HG02763 (cell line): ENCODE data around the gene CHDH.
A peak's percentile ranks its signal among the peaks of the same experiment; 100 is the strongest.

Source experiments
- ATAC-seq: cut with Tn5 transposase; IDR thresholded peaks from one replicate; pipeline ENCODE4 v1.9.1; 2021; ENCODE audit warnings: mild to moderate bottlenecking, moderate library complexity; ENCODE audit not compliant: unreplicated experiment

The CHDH gene

GRCh38 chr3:53792866-53793265, 53.4 kb downstream of the CHDH start:
- ATAC-seq: no peak

DNA sequence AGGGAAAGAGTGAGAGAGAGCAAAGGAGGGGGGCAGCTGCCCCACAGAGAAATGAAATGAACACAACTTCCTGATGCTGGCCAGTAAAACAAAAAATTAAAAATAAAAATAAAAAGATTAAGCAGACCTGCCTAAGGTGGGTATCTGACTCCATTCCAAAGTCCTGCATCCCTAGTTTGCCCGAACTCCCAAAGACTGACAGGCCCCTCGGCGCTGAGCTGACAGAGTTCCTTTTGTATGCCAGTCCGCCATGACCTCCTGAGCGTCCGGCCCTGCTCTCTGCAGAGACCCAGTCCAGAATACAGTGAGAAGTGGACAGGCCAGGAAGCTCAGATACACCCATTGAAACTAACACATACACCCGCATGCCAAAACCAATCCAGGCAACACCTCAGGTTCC, 54.9 kb downstream of the CHDH start:
- no peak for ATAC-seq

DNA sequence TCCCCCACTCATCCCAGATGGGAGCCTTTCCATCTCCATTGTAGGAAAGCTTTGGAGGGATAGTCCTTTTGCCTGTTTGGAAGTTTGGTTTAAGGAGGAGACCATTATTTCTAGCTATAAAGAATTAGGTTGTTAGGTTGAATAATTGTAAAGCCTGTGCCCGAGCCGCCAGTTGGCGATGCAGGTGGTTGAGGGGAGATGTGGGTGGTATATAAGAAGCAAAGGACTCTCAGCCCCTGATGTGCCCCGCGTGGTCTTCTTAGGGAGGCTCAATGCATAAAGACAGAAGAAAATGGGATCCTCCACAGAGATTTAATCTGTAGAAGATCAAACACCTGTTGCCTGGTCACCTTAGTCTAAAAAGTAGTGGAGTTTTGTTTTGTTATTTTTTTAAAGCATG, 55.7 kb downstream of the CHDH start:
- ATAC-seq: no peak

- ATAC-seq: no peak
Measured at GRCh38 chr3:53789459-53789858, 56.8 kb downstream of the CHDH start.

DNA sequence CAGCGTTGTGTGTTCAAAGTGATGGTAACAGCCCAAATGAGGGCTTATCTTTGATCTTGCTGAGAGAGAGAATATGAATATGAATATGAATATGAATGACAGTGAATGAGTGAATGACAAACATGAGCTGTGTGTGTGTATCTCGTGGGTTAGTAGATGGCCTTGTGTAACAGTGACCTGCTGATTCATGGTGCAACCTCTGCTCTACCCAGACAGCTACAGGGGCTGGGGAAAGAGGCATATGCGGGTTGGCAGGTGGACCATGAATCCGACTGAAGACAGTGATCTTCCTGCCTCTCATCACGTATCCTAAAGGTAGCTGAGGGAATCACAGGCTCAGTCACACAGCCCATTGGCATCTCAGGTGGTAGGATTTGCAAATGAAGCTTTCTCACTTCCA, 58.2 kb downstream of the CHDH start:
- no peak for ATAC-seq

GRCh38 chr3:53787016-53787415, 59.2 kb downstream of the CHDH start:
- ATAC-seq: no peak

- no peak for ATAC-seq
Measured at GRCh38 chr3:53780806-53781205, 65.4 kb downstream of the CHDH start.

DNA sequence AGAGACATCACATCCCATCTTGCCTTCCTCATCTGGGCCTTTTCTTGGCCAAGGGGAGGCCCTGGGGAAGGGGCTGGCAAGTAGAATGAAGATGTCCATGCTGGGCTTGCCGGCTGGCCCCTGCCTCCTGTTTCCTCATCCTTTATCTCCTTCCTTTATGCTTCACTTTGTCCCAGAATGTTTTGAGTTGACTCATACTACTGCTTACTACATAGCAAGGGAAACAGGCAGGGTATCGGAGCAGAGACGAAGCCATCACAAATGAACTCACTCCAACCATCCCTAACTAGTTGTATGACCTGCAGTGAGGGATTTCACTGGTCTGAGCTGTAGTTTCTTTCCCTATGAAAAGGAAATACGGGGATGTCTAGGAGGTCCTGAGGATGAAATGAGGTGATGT, 66.0 kb downstream of the CHDH start:
- ATAC-seq: no peak

DNA sequence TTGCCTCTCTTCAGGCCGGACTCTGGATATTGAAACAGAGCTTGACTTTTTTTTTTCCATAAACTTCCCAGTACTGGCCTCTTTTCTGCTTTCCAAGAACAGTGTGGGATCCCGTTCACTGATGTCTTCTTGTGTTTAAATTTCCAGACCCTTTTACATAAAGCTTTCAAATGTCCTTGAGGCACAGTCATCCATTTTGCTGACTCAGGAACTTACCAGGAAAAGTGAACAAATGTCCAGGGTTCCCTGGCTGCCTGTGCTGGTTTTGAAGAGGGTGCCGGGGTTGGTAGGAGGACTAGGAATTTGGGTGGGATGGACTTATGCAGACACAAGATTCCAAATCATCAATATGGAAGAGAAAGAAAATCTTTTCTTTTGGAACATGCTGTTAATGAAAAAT, 68.1 kb downstream of the CHDH start:
- no peak for ATAC-seq

DNA sequence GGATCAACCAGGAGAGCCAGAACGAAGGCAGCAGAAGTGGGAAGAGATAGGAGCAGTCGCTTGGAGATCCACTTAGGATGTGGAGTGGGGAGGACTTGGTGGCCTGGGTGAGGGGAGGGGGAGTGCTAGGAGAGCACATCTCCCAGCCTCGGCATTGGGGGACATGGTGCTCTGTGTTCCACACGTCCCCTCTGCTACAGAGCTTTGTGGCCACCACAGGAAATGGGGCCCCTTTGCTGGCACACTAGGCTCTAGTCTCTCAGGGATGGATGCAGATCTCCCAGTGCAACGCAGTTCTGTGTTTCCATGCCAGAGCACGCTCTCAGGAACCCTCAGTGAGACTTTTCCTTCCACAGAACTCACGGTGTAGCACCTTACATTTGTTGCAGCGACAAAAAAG, 68.8 kb downstream of the CHDH start:
- no peak for ATAC-seq

GRCh38 chr3:53776494-53777101, 69.6 kb downstream of the CHDH start:
- ATAC-seq: no peak

DNA sequence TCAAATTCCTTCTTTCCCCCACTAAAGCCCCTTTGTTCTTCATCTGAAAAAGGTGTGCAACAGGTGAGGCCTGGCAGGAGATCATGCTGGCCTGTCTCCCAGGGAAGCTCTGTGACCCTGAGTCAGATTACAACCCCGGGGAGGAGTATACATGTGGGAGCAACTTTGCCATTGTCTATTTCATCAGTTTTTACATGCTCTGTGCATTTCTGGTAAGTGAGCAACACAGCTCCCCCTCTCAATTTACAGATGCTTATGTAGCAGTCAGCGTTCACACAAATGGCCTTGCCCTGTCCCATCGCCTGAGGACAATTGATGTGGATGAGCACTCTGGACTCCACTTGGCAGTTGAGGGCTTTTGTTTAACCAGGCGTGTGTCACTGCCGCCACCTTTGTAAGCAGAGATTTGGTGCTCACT, 70.4 kb downstream of the CHDH start:
- no peak for ATAC-seq

- ATAC-seq: no peak
Measured at GRCh38 chr3:53775018-53775417, 71.2 kb downstream of the CHDH start.

GRCh38 chr3:53774414-53774813, 71.8 kb downstream of the CHDH start:
- ATAC-seq: no peak

- ATAC-seq: peak; percentile 88
Measured at GRCh38 chr3:53773611-53774368, 72.4 kb downstream of the CHDH start.

DNA sequence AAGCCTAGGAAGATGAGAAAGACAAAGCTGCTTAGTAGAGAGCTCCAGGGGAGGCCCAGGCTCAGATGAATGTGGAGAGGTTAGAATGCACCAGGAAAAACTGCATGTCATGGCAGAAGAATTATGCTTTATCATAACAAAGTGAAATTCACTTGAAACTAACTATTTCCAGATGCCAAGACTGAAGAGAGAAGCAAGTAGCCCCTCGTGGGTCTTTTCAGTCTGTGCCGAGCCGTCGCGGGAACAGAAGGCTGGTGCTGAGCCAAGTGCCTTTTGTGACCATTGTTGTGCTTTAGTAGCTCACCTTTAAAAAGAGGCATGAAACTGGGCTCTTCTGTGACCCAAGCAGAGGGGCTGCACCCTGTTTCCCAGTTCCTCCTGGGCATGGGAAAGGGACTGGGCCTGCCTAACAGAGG, 73.2 kb downstream of the CHDH start:
- no peak for ATAC-seq

DNA sequence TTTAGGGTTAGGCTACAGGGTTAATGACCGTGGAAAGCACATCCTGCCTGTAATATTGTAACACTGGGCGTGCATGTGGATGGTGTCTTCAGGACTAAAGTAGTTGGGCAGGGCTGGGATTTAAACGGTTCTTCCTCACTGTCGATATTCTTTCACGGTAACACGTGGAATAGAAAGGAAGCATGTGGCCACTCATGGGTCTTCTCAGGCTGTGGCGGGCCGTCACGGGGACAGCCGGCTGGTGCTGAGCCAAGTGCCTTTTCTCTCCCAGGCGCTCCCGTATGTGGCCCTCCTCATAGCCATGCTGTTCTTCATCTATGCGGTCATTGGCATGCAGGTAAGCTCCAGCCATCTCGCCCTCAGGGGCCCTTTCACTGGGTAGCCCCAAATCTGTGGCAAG, 73.7 kb downstream of the CHDH start:
- ATAC-seq: no peak

DNA sequence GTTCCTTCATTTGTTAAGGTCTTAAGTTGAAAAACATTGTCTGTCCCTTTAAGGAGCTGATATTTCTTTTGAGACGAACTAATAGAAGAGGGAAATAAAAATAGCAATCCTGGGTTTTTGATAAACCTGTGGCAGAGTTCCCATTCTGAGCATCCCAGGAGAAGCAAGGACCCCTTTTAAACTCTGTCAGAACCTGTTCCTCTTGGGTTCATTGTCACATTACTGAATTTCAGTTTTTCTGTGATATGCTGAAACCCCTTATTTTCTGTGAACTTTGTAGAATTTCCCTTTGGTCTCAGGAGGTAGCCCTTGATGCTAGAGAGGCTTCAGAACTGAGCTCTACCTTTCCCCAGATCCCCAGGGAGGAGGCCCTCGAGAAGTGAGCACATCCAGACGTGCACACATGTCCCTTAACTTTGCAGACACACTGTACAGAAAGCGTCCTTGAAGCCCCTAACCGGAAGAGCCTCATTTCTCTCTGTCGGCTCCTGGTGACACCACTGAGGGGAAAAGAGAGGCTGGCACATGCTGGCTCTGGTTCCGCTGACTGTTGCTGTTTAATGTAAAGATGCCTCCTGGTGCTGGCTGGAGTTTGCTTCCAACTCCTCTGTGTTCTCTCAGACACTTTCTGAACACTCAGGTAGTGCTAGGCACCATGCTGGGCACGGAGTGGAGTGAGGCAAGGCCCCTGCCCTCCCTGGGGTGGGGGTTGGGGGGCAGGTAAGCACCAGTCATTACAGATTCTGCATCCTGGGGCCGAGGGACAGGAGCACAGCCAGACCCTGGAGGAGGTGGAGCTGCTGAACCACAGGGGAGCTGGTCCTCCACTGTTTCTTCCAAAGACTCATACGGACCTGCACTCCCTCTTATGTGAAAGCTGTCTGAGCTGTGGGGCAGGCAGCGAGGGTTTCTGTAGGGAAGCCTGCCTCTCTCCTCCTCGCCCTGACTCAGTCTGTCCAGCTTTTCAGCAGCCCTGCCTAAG, 77.5 kb downstream of the CHDH start:
- no peak for ATAC-seq

GRCh38 chr3:53766706-53767105, 79.5 kb downstream of the CHDH start:
- ATAC-seq: no peak

DNA sequence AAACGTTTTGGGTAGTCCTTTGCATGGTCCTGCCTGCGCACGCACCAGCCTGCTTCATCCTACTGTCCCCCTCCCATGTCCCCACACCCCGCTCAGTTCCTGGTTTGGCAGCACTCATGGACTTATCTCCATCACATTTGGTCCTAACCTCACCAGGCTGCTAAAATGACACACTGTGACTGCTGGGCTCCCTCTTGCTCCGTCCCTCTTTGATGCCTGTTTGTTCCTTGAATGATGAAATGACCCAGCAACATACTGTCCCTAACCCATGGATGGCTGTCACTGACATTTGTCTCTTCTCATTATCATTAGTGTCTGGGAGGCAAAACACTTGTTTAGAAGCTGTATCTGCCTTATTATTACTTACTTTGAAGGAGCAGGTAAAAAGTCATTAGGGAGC, 80.5 kb downstream of the CHDH start:
- no peak for ATAC-seq

DNA sequence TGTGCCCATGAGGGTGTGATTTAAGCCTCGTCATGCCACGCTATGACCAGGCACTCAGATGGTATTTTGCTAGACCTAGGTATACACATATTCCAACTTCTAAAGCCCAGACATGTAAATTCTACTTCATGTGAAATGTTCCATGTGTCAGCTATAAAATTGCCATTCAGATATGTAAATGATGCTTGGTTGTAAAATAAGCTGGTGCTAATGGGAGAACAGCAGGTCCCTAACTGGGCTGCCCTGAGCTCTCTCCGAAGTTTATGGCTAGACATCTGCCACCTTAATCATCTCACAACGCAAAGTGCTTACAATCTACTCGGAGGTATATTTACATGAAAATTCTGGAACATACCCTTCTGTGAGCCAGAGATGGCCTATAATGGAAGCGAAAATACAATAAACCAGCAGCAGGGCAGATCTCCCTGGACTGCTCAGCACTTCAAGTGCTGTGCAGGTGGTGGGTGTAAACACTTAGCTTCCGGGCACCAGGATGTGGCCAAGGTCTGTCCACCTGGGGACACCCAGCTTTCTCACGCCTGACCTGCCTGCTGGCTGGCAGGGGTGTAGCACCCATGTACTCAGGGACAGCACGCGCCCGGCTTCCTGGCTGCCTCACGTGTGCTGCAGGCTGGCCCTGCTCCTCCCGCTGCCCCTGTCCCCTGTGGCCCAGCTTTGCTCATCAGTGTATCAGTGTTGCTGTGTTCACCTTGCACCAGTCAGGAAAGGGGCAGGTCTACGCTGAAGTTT, 82.0 kb downstream of the CHDH start:
- no peak for ATAC-seq
